Trophoblast cell (in vitro differentiated cells and primary cell): ENCODE data around the gene SSX2IP.
"Not testable (repeated sequence)": the region's sequence is repeated elsewhere in the genome, so short reads cannot be mapped to it uniquely, and the experiment has no call there.

Experiments
- DNase-seq, 2 donors: peaks; one replicate each; pipeline ENCODE4 v3.0.0-alpha.2; 2016
- H2AFZ ChIP-seq: 2 replicates; pipeline ENCODE4 v1.6.1; 2013; ENCODE audit warnings: low read length, moderate library complexity, mild to moderate bottlenecking; ENCODE audit not compliant: insufficient read depth, poor library complexity
- H2AK5ac ChIP-seq: 2 replicates; pipeline ENCODE4 v1.6.1; 2013; ENCODE audit warnings: mild to moderate bottlenecking, low read length
- H2BK120ac ChIP-seq: 2 replicates; pipeline ENCODE4 v1.6.1; 2013; ENCODE audit warnings: low read length, mild to moderate bottlenecking, moderate library complexity; ENCODE audit not compliant: insufficient read depth, poor library complexity
- H2BK12ac ChIP-seq: 2 replicates; pipeline ENCODE4 v1.6.1; 2013; ENCODE audit warnings: mild to moderate bottlenecking, low read length, moderate library complexity
- H2BK5ac ChIP-seq: 2 replicates; pipeline ENCODE4 v1.6.1; 2013; ENCODE audit warnings: low read length, low read depth, moderate library complexity, mild to moderate bottlenecking; ENCODE audit not compliant: poor library complexity
- H3K14ac ChIP-seq: 2 replicates; pipeline ENCODE4 v1.6.1; 2013; ENCODE audit warnings: mild to moderate bottlenecking, low read length
- H3K18ac ChIP-seq: 2 replicates; pipeline ENCODE4 v1.6.1; 2013; ENCODE audit warnings: mild to moderate bottlenecking, low read length
- H3K23ac ChIP-seq: 2 replicates; pipeline ENCODE4 v1.6.1; 2013; ENCODE audit warnings: low read length
- H3K27ac ChIP-seq: 2 replicates; pipeline ENCODE4 v1.5.1; 2013; ENCODE audit warnings: low read depth, mild to moderate bottlenecking, inconsistent platforms, low read length, moderate library complexity
- H3K27me3 ChIP-seq: 2 replicates; pipeline ENCODE4 v1.6.1; 2013; ENCODE audit warnings: inconsistent platforms, mild to moderate bottlenecking, low read length, moderate library complexity; ENCODE audit not compliant: insufficient read depth
- H3K36me3 ChIP-seq, 2 experiments: 1 replicate in 1 of 2; 2 replicates in 1 of 2; pipeline ENCODE4 v1.6.1; 2013; ENCODE audit warnings: low read length in 2 of 2, mild to moderate bottlenecking in 2 of 2, moderate library complexity in 1 of 2; ENCODE audit not compliant: insufficient read depth in 2 of 2, control insufficient read depth in 1 of 2
- H3K4ac ChIP-seq: 2 replicates; pipeline ENCODE4 v1.6.1; 2013; ENCODE audit warnings: low read depth, mild to moderate bottlenecking, low read length, moderate library complexity
- H3K4me1 ChIP-seq, 2 experiments: 1 replicate in 1 of 2; 2 replicates in 1 of 2; pipeline ENCODE4 v1.6.1; 2013; ENCODE audit warnings: low read length in 2 of 2, mild to moderate bottlenecking in 2 of 2, moderate library complexity in 1 of 2; ENCODE audit not compliant: insufficient read depth in 2 of 2, control insufficient read depth in 1 of 2
- H3K4me2 ChIP-seq: 2 replicates; pipeline ENCODE4 v1.6.1; 2013; ENCODE audit warnings: inconsistent platforms, mild to moderate bottlenecking, low read length, moderate library complexity
- H3K4me3 ChIP-seq: 2 replicates; pipeline ENCODE4 v1.5.1; 2013; ENCODE audit warnings: mild to moderate bottlenecking, low read depth, low read length, inconsistent platforms
- H3K79me1 ChIP-seq: one replicate; pipeline ENCODE4 v1.6.1; 2013; ENCODE audit warnings: low read length
- H3K79me2 ChIP-seq: 2 replicates; pipeline ENCODE4 v1.6.1; 2013; ENCODE audit warnings: low read length, mild to moderate bottlenecking; ENCODE audit not compliant: control insufficient read depth, insufficient read depth, poor library complexity
- H3K9ac ChIP-seq: 2 replicates; pipeline ENCODE4 v1.6.1; 2013; ENCODE audit warnings: mild to moderate bottlenecking, low read length
- H3K9me3 ChIP-seq: 2 replicates; pipeline ENCODE4 v1.6.1; 2013; ENCODE audit warnings: low read depth, mild to moderate bottlenecking, control low read depth, inconsistent platforms, low read length; ENCODE audit not compliant: insufficient read depth
- H4K12ac ChIP-seq: 2 replicates; pipeline ENCODE4 v1.6.1; 2013; ENCODE audit warnings: low read depth, mild to moderate bottlenecking, low read length, moderate library complexity
- H4K8ac ChIP-seq: 2 replicates; pipeline ENCODE4 v1.6.1; 2013; ENCODE audit warnings: low read depth, mild to moderate bottlenecking, low read length, moderate library complexity
- H4K91ac ChIP-seq: one replicate; pipeline ENCODE4 v1.6.1; 2013; ENCODE audit warnings: low read depth, mild to moderate bottlenecking, low read length, moderate library complexity
- WGBS: extraction: QIAGEN DNeasy Blood & Tissue Kit; methylation state at CpG from one replicate; pipeline ENCODE4 v1.1.7; 2013; ENCODE audit warnings: missing lambda C conversion rate; ENCODE audit not compliant: insufficient read length, insufficient coverage; ENCODE audit errors: extremely low coverage; 5-methylcytosine and 5-hydroxymethylcytosine counted together

SSX2IP gene

GRCh38 chr1:84736445-84736844 lies 46.2 kb upstream of the SSX2IP start:
- Histone ChIP-seq H2BK120ac (peak overlapping the region; percentile 58), H3K79me1 (peaks cover 9% of the 10 kb centered on the region), H2BK12ac (no peak overlapping the region), H3K4me3 (no peak overlapping the region), H4K91ac (no peak overlapping the region), H2BK5ac (no peak overlapping the region), H3K18ac (no peak overlapping the region), H3K4me2 (no peak overlapping the region), H3K79me2 (no peaks in the 10 kb centered on the region), H3K27ac (no peak overlapping the region), H2AK5ac (no peak overlapping the region), H3K9ac (no peak overlapping the region), H4K8ac (no peak overlapping the region), H3K4ac (no peak overlapping the region), H3K9me3 (no peaks in the 10 kb centered on the region), H4K12ac (no peak overlapping the region), H3K36me3 (no peaks in the 10 kb centered on the region), H3K14ac (no peak overlapping the region), H3K27me3 (no peaks in the 10 kb centered on the region), H2AFZ (no peak overlapping the region), H3K4me1 (peaks cover 2 to 3% of the 10 kb centered on the region in 2 experiments), H3K23ac (no peak overlapping the region)
- DNase-seq = no peak

DNA sequence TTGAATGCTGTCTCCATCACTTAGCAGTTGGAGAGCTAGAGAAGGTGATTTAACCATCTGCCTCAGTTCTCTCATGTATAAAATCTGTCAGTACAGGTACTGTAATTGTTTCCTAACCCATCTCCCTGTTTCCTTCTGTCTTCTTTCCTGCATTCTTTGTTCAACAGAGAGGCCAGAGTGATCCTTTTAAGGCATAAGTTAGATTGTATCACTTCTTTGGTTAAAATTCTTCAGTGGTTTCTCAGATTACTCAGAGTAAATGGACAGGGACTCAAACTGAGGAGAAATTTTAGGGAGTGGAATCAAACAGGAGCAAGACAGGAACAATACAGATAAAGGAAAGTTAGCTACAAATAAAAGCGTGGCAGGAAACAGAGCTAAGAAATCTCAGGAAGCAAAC lies 45.2 kb upstream of the SSX2IP start:
- Histone ChIP-seq H3K4me1 (peaks cover 2 to 3% of the 10 kb centered on the region in 2 experiments), H2BK120ac (no peak overlapping the region), H4K12ac (no peak overlapping the region), H2AK5ac (no peak overlapping the region), H3K4me3 (no peak overlapping the region), H3K23ac (no peak overlapping the region), H2BK12ac (no peak overlapping the region), H2AFZ (no peak overlapping the region), H3K4me2 (no peak overlapping the region), H4K91ac (no peak overlapping the region), H3K36me3 (no peaks in the 10 kb centered on the region), H3K9me3 (no peaks in the 10 kb centered on the region), H4K8ac (no peak overlapping the region), H3K14ac (no peak overlapping the region), H3K18ac (no peak overlapping the region), H3K4ac (no peak overlapping the region), H3K79me1 (peaks cover 9% of the 10 kb centered on the region), H2BK5ac (no peak overlapping the region), H3K79me2 (no peaks in the 10 kb centered on the region), H3K27me3 (no peaks in the 10 kb centered on the region), H3K9ac (no peak overlapping the region), H3K27ac (peak overlapping the region; percentile 87)
- DNase-seq = no peak
- WGBS = no CpG with 5 or more reads among the region's 1 CpG

DNA sequence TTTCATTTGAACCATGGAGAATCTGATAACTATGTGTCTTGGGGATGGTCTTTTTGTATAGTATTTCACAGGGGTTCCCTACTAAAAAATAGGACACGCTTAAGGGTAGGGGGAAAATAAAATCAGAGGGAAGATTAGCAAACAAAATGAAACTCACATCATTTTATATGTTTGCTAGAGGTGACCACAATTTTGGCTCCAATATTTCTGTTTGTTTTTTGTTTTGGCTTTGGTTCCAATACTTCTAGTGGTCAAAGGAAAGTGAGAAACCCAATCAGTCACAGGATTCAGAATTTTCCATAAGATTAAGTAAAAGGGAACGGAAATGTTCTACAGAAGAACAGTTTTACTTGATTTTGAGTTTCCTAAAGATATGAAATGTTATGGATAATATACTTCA lies 42.3 kb upstream of the SSX2IP start:
- DNase-seq = no peak
- Histone ChIP-seq H3K14ac (no peak overlapping the region), H3K79me1 (peaks cover 4% of the 10 kb centered on the region), H2BK12ac (no peak overlapping the region), H4K91ac (no peak overlapping the region), H2AK5ac (no peak overlapping the region), H2AFZ (no peak overlapping the region), H3K27me3 (no peaks in the 10 kb centered on the region), H3K4ac (no peak overlapping the region), H3K9me3 (no peaks in the 10 kb centered on the region), H3K4me2 (no peak overlapping the region), H3K23ac (no peak overlapping the region), H3K18ac (no peak overlapping the region), H3K9ac (no peak overlapping the region), H4K8ac (no peak overlapping the region), H3K36me3 (no peaks in the 10 kb centered on the region), H3K4me1 (peaks cover 2 to 3% of the 10 kb centered on the region in 2 experiments), H3K79me2 (no peaks in the 10 kb centered on the region), H4K12ac (no peak overlapping the region), H3K27ac (no peak overlapping the region), H2BK5ac (no peak overlapping the region), H3K4me3 (no peak overlapping the region), H2BK120ac (no peak overlapping the region)
- WGBS = no CpG with 5 or more reads among the region's 2 CpGs

DNA sequence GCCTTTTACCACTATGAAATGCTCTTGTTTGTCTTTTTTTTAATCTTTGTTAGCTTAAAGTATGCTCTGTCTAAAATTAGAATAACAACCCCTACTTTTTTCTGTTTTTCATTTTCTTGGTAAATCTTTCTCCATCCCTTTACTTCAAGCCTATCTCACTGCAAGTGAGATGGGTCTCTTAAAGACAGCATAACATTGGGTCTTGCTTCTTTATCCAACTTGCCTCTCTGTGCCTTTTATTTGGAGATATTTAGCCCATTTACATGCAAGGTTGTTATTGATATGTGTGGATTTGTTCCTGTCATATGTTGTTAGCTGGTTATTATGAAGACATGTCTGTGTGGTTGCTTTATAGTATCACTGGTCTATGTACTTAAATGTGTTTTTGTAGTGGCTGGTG lies 41.3 kb upstream of the SSX2IP start:
- no peak overlapping the region for H2BK5ac ChIP-seq
- H3K36me3 ChIP-seq = no peaks in the 10 kb centered on the region
- H3K4me3 ChIP-seq = no peak overlapping the region
- H2AFZ ChIP-seq = no peak overlapping the region
- H3K18ac ChIP-seq = no peak overlapping the region
- no peak overlapping the region for H4K91ac ChIP-seq
- no peak overlapping the region for H2AK5ac ChIP-seq
- H3K79me1 ChIP-seq = peaks cover 4% of the 10 kb centered on the region
- H3K14ac ChIP-seq = no peak overlapping the region
- no peak overlapping the region for H2BK120ac ChIP-seq
- no peak overlapping the region for H3K4me2 ChIP-seq
- peaks cover 2 to 3% of the 10 kb centered on the region in 2 experiments for H3K4me1 ChIP-seq
- no peak overlapping the region for H3K27ac ChIP-seq
- no peak overlapping the region for H4K12ac ChIP-seq
- H3K23ac ChIP-seq = no peak overlapping the region
- H3K4ac ChIP-seq = no peak overlapping the region
- no peaks in the 10 kb centered on the region for H3K79me2 ChIP-seq
- DNase-seq = no peak
- no peak overlapping the region for H2BK12ac ChIP-seq
- no peak overlapping the region for H3K9ac ChIP-seq
- no peaks in the 10 kb centered on the region for H3K9me3 ChIP-seq
- H3K27me3 ChIP-seq = no peaks in the 10 kb centered on the region
- no peak overlapping the region for H4K8ac ChIP-seq

DNA sequence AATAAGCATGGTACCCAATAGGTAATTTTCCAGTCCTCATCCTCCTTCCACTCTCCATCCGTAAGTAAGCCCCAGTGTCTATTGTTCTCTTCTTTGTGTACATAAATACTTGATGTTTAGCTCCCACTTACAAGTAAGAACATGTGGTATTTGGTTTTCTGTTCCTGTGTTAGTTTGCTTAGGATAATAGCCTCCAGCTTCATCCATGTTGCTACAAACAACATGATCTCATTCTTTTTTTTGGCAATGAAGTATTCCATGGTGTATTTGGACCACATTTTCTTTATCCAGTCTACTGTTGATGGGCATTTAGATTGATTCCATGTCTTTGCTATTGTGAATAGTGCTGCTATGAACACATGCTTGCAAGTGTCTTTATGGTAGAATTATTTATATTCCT lies 37.5 kb upstream of the SSX2IP start:
- not testable (repeated sequence) for H3K18ac ChIP-seq, H3K27ac ChIP-seq, H2BK12ac ChIP-seq, H2AFZ ChIP-seq, H3K14ac ChIP-seq, H3K79me1 ChIP-seq, H4K91ac ChIP-seq, H3K79me2 ChIP-seq, H2BK120ac ChIP-seq, H4K8ac ChIP-seq, H3K27me3 ChIP-seq, H3K4me1 ChIP-seq, H3K36me3 ChIP-seq, H4K12ac ChIP-seq, H3K4me2 ChIP-seq, DNase-seq, H3K4me3 ChIP-seq, H3K4ac ChIP-seq, H3K23ac ChIP-seq, H3K9me3 ChIP-seq, H2AK5ac ChIP-seq, H2BK5ac ChIP-seq, H3K9ac ChIP-seq
- WGBS = no CpG with 5 or more reads among the region's 1 CpG
